ENCODE measurements around the gene CDK9.

Gene CDK9

GRCh38 chr9:127814619-127815511 is 29.0 kb downstream of the CDK9 start:
- TF ChIP-seq, protein P1, sequence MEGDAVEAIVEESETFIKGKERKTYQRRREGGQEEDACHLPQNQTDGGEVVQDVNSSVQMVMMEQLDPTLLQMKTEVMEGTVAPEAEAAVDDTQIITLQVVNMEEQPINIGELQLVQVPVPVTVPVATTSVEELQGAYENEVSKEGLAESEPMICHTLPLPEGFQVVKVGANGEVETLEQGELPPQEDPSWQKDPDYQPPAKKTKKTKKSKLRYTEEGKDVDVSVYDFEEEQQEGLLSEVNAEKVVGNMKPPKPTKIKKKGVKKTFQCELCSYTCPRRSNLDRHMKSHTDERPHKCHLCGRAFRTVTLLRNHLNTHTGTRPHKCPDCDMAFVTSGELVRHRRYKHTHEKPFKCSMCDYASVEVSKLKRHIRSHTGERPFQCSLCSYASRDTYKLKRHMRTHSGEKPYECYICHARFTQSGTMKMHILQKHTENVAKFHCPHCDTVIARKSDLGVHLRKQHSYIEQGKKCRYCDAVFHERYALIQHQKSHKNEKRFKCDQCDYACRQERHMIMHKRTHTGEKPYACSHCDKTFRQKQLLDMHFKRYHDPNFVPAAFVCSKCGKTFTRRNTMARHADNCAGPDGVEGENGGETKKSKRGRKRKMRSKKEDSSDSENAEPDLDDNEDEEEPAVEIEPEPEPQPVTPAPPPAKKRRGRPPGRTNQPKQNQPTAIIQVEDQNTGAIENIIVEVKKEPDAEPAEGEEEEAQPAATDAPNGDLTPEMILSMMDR (IDR thresholded peaks at IDR 0.05) = no peak
- DNase-seq = no peak

DNA sequence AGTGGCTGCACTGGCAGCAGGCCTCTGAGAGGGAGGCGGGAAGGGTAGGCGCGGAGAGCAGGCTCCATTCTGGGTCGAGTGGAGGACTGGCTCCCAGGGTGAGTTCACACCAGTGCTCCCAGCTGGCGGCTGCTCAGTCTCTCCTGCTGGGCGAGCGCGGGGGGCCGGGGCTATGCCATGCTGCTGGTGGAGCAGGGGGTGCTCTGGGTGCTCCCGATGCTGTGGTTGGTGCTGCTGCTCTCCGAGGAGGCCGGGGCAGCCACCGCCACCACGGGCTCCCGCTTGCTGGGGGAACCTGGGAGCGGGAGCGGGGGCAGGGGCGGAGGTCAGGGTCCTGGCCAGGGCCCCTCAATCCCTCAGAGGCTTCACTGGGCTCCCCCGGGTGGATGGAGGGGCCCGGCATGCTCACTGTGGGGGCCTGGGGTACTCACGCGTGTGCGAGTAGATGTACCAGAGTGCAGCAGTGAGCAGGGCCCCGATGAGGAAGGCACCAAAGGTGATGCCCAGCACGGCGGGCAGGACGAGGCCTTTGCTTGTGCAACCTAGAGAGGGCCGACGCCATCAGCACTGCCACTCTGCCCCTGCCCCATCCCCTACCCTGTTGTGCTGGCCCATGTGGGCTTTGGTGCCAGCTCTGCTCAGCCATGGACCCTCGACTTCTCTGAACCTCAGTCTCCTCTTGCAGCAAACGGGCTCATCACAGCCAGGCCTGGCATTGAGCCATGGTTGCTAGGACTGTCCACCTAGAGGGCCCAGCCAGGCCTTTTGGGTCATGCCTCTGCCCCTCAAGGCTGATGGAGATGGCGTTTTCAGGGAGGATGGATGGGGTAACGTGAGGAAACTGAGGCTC is 29.9 kb downstream of the CDK9 start:
- TF ChIP-seq, protein P1 (IDR thresholded peaks at IDR 0.05) = no peak
- peak overlapping the region; percentile 75 for H3K27ac Mint-ChIP-seq
- H3K27me3 Mint-ChIP-seq (ENCODE audit: low read depth, poor library complexity) = peaks cover 3% of the 10 kb centered on the region
- peaks cover 19% of the 10 kb centered on the region for H3K4me1 Mint-ChIP-seq
- no peak overlapping the region for H3K4me3 Mint-ChIP-seq
- H3K9me3 Mint-ChIP-seq = no peaks in the 10 kb centered on the region
- no peak for DNase-seq
- H3K36me3 Mint-ChIP-seq (ENCODE audit: low read depth) = peaks cover 4% of the 10 kb centered on the region

More at GRCh38 chr9:127814619-127815511, 29.0 kb downstream of the CDK9 start:
- H3K4me3 Mint-ChIP-seq = no peak overlapping the region
- H3K36me3 Mint-ChIP-seq (ENCODE audit: low read depth) = peaks cover 4% of the 10 kb centered on the region
- H3K4me1 Mint-ChIP-seq = peaks cover 19% of the 10 kb centered on the region
- H3K27ac Mint-ChIP-seq = peak overlapping the region; percentile 75
- no peaks in the 10 kb centered on the region for H3K27me3 Mint-ChIP-seq (ENCODE audit: low read depth, poor library complexity)
- no peaks in the 10 kb centered on the region for H3K9me3 Mint-ChIP-seq

DNA sequence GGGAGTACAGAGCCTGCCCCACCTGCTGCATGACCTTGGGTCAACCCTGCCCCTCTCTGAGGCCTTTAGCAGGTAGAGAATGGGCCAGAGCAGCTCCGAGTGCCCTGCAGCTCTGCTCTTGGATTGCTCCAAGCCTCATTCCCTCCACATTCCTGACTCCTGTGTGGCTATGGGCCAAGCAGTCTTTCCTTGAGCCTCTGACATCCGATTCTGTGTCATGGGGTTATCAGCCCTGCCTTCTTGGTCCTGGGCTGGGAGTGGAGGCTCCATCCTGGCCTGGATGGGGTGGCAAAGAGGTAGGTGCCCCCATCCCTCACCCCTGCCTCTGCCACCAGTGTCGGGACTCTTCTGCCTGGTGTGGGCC is 30.5 kb downstream of the CDK9 start:
- TF ChIP-seq, protein P1 (IDR thresholded peaks at IDR 0.05) = no peak
- Mint-ChIP-seq H3K9me3 (no peaks in the 10 kb centered on the region), H3K27ac (peak overlapping the region; percentile 39), H3K27me3 (ENCODE audit: low read depth, poor library complexity) (peaks cover 3% of the 10 kb centered on the region), H3K4me3 (no peak overlapping the region), H3K36me3 (ENCODE audit: low read depth) (peaks cover 4% of the 10 kb centered on the region), H3K4me1 (peaks cover 19% of the 10 kb centered on the region)
- no peak for DNase-seq

GRCh38 chr9:127816728-127817127 is 30.9 kb downstream of the CDK9 start:
- H3K4me1 Mint-ChIP-seq = peaks cover 19% of the 10 kb centered on the region
- TF ChIP-seq, protein P1 (IDR thresholded peaks at IDR 0.05) = no peak
- DNase-seq = no peak
- no peak overlapping the region for H3K4me3 Mint-ChIP-seq
- H3K27ac Mint-ChIP-seq = peak overlapping the region; percentile 39
- peaks cover 3% of the 10 kb centered on the region for H3K27me3 Mint-ChIP-seq (ENCODE audit: low read depth, poor library complexity)
- peaks cover 2% of the 10 kb centered on the region for H3K36me3 Mint-ChIP-seq (ENCODE audit: low read depth)
- no peaks in the 10 kb centered on the region for H3K9me3 Mint-ChIP-seq

GRCh38 chr9:127817881-127818434 is 32.1 kb downstream of the CDK9 start:
- TF ChIP-seq, protein P1 (IDR thresholded peaks at IDR 0.05) = no peak
- Mint-ChIP-seq H3K9me3 (no peaks in the 10 kb centered on the region), H3K4me3 (no peak overlapping the region), H3K27me3 (ENCODE audit: low read depth, poor library complexity) (peaks cover 3% of the 10 kb centered on the region), H3K36me3 (ENCODE audit: low read depth) (no peaks in the 10 kb centered on the region), H3K27ac (peak overlapping the region; percentile 77), H3K4me1 (peaks cover 19% of the 10 kb centered on the region)
- no peak for DNase-seq

Data from nephron progenitor cell (in vitro differentiated cells).